ENCODE measurements around the gene LRRC32.

- TF ChIP-seq CTCF (optimal IDR thresholded peaks at IDR 0.05 in 1 of 3, IDR thresholded peaks at IDR 0.05 in 1 of 3, conservative IDR thresholded peaks at IDR 0.05 in 1 of 3; ENCODE audit: extremely low read depth in 1 of 3, insufficient read depth in 2 of 3, low read length in 3 of 3) (no peak), EZH2 (IDR thresholded peaks at IDR 0.05; ENCODE audit: low read length) (no peak)
Measured at GRCh38 chr11:76717816-76718215, 47.3 kb upstream of the LRRC32 start.

Data from keratinocyte (primary cell).